ENCODE results near the gene FHDC1.
A peak's percentile ranks its signal among the peaks of the same experiment; 100 is the strongest.

Gene FHDC1

DNA sequence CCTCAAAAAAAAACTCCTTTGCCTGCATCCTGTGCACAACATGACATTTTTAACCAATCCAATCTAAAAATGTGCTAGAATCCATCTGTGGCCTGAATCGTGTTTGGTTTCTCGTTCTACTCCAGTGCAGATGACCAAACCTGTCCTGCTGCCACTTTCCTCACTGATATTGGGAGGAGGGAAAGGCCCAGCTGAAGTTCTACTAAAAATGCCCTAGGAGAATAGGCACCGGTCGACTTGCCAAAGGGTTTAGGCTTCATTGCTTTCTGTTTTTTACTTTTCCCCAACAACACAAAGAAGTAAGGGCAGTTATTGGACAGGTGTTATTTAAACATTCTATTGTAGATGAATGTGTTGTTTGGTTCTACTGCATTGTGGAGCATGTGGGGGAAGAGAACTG is 7.8 kb upstream of the FHDC1 start:
- no peak for FAIRE-seq

DNA sequence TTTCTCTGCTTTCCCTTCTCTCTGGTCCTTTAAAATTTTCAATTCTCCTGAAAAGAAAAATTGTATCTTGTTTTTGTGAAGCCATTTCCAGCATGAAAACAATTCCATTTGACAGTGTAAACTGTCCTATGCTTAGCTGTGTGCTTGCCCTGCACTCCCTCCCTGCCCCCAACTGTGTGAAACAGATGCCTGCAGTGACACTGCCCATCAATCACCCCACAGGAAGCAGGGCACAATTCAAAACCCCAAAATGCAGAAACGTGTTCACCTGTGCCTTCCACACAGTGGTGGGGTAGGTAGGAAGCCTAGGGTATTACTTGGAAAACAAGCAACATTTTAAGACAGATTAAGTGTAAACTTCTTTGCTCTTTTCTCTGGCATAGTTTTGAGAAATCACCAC is 6.2 kb upstream of the FHDC1 start:
- FAIRE-seq = no peak
- no peak for DNase-seq (ENCODE audit: extremely low spot score, insufficient read length, low read depth)

More for the DNA sequence above, 7.8 kb upstream of the FHDC1 start:
- no peak for DNase-seq (ENCODE audit: extremely low spot score, insufficient read length, low read depth)

GRCh38 chr4:152935143-152935542 is 980 bp upstream of the FHDC1 start:
- FAIRE-seq (peak; percentile 72), DNase-seq (ENCODE audit: extremely low spot score, insufficient read length, low read depth) (no peak)

DNA sequence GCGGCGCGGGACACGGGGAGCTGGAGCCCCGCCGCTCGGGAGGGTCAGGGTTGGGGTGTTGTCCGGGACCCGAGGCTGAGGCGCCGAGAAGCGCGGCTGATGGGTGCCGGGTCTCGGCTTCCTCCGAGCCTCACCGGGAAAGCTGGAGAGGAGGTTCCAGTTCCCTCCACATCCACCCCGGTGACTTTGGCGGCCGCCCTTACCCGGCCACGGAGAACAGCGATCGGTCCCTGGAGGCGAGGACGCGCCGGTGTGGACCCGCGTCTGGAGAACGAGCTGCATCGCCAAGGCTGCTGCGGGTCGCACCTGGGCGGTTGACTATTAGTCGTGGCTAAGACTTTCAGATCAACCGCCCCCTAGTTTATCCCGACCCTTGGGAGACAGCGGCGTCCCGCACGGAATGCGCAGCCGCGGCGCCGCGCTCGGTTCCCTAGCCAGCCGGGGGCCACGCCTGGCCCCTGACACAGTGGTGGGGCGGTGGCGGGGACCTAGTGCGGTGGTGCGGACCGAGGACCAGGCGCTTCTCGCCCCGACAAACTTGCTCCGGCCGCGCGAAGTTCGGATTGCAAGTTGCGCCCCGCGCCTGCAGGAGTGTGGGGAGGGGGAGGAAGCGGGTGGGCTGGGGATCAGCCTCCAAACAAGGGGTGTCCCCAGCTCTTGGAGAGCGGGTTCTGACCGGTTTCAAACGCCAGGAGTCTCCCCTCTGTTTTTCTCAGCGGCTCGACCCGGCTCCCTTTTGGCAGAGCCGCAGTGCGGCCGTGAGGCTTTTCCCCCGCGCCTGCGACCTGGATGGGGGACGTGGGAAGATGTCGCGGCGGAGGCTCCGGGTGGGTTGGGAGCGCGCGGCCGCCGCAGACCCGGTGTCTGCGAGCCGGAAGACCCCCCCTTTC is 568 bp downstream of the FHDC1 start:
- no peak for DNase-seq (ENCODE audit: extremely low spot score, insufficient read length, low read depth)
- FAIRE-seq = no peak

GRCh38 chr4:152937336-152938236 is 1.5 kb downstream of the FHDC1 start:
- DNase-seq (ENCODE audit: extremely low spot score, insufficient read length, low read depth) = no peak
- no peak for FAIRE-seq

DNA sequence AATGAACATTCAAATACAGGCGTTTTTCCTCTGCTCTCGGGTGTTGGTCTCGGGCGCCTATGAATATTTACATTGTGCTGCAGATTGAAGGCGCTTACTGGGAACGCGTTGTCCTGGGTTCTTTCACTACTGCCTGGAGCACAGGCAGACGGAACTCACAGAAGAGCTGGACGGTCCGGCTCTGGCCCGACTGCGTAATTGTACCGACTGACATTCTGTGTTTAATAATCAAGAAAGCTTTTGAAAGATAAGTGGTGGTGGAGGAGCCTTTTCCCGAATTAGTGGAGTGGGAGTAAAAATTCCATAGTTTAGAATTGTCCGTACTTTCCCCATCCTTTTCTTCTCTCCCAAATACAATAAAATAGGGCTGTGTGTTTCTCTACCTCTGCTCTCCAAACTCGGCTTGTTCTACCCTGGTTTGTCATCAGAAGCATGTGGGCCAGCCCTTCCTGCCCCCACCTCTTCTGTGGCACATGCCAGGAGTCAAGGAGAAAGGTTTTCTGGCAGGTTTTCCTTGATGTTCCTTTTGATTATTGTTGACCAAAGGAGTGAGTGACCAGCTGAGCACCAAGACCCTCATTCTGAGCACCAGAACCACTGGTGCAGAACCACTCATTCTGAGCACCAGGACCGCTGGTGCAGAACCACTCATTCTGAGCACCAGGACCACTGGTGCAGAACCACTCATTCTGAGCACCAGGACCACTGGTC is 2.3 kb downstream of the FHDC1 start:
- no peak for DNase-seq (ENCODE audit: extremely low spot score, insufficient read length, low read depth)
- FAIRE-seq = no peak

DNA sequence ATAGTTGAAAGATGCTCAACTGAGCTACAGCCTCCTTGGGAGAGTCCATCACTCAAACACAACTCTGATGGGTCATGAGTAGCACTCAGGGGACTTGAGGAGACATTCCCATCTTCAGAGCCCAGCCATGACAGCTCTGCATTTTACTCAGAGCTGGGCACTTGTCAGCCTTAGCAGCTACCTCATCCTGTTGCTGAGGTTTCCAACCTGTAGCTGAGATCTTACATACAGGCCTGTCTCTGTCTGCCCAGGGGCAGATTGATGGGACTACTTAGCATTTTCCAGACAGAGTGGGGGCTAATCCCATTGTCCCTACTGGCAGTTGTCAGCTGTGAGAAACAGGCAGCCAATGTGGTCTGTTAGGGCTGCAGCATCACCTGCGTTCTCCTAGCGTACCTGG is 3.5 kb downstream of the FHDC1 start:
- no peak for DNase-seq (ENCODE audit: extremely low spot score, insufficient read length, low read depth)
- no peak for FAIRE-seq

DNA sequence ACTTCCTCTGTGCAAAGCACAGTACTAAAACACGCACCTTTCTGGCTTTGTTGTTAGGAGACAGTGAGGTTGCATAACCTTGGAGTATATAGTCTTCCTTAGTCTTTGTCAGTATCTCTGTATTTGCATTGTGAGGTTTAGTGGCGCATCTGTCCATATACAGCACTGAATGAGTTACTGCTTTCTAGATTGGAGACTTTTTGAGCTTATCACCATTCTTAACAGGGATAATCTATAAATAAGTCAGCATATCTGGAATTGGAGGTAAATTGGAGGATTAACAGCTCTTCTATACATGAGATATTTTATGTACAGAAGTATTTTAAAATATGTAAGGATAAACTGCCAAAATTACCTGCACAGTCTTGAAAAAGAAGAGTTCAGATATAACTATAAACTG is 4.3 kb downstream of the FHDC1 start:
- FAIRE-seq (no peak), DNase-seq (ENCODE audit: extremely low spot score, insufficient read length, low read depth) (no peak)

GRCh38 chr4:152941411-152941810 is 5.3 kb downstream of the FHDC1 start:
- DNase-seq (ENCODE audit: extremely low spot score, insufficient read length, low read depth) (no peak), FAIRE-seq (no peak)

GRCh38 chr4:152942346-152942745 is 6.2 kb downstream of the FHDC1 start:
- DNase-seq (ENCODE audit: extremely low spot score, insufficient read length, low read depth) (no peak), FAIRE-seq (no peak)

- FAIRE-seq = no peak
- no peak for DNase-seq (ENCODE audit: extremely low spot score, insufficient read length, low read depth)
Observed at GRCh38 chr4:152943672-152944071, 7.5 kb downstream of the FHDC1 start.

- no peak for DNase-seq (ENCODE audit: extremely low spot score, insufficient read length, low read depth)
- no peak for FAIRE-seq
Observed at GRCh38 chr4:152944666-152945320, 8.7 kb downstream of the FHDC1 start.

DNA sequence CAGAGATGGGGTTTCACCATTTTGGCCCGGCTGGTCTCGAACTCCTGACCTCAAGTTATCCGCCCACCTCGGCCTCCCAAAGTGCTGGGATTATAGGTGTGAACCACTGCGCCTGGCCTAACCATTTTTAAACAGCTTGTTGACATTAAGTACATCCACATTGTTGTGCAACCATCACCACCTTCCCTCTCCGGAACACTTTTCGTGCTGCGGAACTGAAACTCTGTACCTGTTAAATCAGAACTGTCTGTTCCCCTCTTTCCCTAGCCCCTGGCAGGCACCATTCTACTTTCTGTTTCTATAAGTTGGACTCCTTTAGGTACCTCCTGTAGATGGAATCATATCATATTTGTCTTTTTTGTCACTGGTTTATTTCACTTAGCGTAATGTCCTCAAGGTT is 9.5 kb downstream of the FHDC1 start:
- FAIRE-seq (no peak), DNase-seq (ENCODE audit: extremely low spot score, insufficient read length, low read depth) (no peak)

- DNase-seq (ENCODE audit: extremely low spot score, insufficient read length, low read depth) = no peak
- FAIRE-seq = no peak
Observed at GRCh38 chr4:152946446-152946845, 10.3 kb downstream of the FHDC1 start.

DNA sequence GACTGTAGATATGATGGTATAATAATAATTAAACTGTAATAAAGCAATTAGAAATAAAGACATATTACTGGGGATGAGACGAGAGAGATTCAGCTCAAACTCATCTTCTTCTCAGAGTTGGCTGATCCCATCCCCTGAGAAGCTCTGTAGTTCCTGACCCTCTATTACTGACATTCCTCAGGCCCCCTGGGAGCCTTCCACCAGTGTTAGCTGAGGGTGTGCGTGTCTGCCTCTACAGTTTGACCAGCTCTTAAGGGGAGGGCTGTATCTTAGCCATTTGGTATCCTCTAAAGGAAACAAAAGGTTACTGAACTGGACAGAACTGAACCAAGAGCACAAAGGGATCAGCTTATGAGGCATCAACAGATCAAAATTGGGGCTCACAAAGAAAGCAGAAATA is 11.2 kb downstream of the FHDC1 start:
- DNase-seq (ENCODE audit: extremely low spot score, insufficient read length, low read depth) (no peak), FAIRE-seq (no peak)

- no peak for FAIRE-seq
- no peak for DNase-seq (ENCODE audit: extremely low spot score, insufficient read length, low read depth)
Observed at GRCh38 chr4:152949930-152950329, 13.8 kb downstream of the FHDC1 start.

DNA sequence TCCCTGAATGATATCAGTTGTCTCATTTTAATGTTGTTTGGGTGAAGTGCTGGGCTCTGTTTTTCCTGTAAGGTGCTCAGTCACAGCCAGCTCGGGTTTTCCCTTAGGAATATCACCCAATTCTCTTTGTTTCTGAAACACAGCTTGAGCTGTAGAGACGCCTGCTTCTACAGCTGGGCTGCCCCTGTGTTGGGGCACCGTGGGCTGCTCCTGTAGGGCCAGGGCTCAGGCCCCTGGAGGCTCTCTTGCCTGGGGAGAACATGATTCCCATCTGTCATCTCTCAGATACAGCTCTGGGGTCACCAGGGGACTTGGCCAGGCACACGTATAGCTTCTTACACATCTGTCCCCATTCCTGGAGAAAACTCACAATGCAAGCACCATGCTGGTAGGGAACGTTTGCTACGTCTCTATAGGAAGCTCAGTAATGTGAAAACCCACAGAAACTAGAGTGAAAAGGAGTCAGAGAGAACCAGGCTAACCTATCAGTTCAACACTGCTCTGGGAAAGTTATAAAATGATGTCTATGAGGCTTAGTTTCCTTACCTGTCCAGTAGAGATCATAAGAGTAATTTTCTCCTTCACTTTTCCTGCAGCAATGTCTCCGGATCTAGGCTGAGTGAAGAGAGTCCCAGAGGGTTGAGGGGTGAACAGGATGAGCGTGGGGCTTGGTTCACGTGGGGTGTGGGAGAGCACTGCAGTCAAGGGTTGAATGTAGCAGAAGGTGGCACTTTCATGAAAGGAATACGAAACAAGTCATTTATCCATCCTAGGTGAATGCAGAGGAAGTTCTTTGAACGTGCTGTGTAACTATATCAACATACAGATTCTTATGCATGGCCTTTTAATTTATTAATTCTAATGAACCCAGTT is 14.5 kb downstream of the FHDC1 start:
- DNase-seq (ENCODE audit: extremely low spot score, insufficient read length, low read depth) = no peak
- no peak for FAIRE-seq

- FAIRE-seq (no peak), DNase-seq (ENCODE audit: extremely low spot score, insufficient read length, low read depth) (no peak)
Observed at GRCh38 chr4:152951348-152951747, 15.2 kb downstream of the FHDC1 start.

GRCh38 chr4:152953514-152953913 is 17.4 kb downstream of the FHDC1 start:
- no peak for FAIRE-seq
- no peak for DNase-seq (ENCODE audit: extremely low spot score, insufficient read length, low read depth)

All from GM18507 (cell line).